K562 (cell line): Measurements from ENCODE around the gene MGAT4D. TPM values are rescaled to one million over a fixed set of nuclear protein-coding genes. Genes with fewer than 3 reads are reported as not detected.

ENCODE experiments used
- ATF1 ChIP-seq, 2 experiments: fragments of 450-650 bp in 1 of 2; IDR thresholded peaks; 2 replicates each; pipeline ENCODE4 v1.6.1; 2016; ENCODE audit warnings: missing compliant biosample characterization in 1 of 2, missing genetic modification characterization in 1 of 2
- CEBPG ChIP-seq, 3 experiments: fragments of 200-800 bp in 1 of 3; sonication (Bioruptor generic) in 1 of 3; sonication (generic) in 1 of 3; formaldehyde crosslinking in 1 of 3; IDR thresholded peaks in 2 of 3; conservative IDR thresholded peaks in 1 of 3; 2 replicates each; pipeline versions ENCODE4 v1.6.1 to v1.8.0; 2016 to 2022; ENCODE audit warnings: missing compliant biosample characterization in 2 of 3, missing genetic modification characterization in 2 of 3, mild to moderate bottlenecking in 1 of 3, missing genetic modification reagents in 1 of 3
- ELF2 ChIP-seq: fragments of 250-450 bp; sonication (Bioruptor Pico); IDR thresholded peaks from 2 replicates; pipeline ENCODE4 v1.5.0; 2021; ENCODE audit warnings: mild to moderate bottlenecking
- EP400 ChIP-seq: fragments of 450-650 bp; IDR thresholded peaks from 2 replicates; pipeline ENCODE4 v1.6.1; 2017; ENCODE audit warnings: antibody characterized with exemption, mild to moderate bottlenecking, moderate library complexity
- GABPB1 ChIP-seq: sonication (generic); formaldehyde crosslinking; IDR thresholded peaks from 2 replicates; pipeline ENCODE4 v1.8.0; 2022; ENCODE audit warnings: mild to moderate bottlenecking, missing genetic modification reagents
- NCOA2 ChIP-seq, 2 experiments: fragments of 450-650 bp; IDR thresholded peaks; 2 replicates each; pipeline ENCODE4 v1.6.1; 2018; ENCODE audit warnings: mild to moderate bottlenecking in 2 of 2, moderate library complexity in 1 of 2; ENCODE audit not compliant: partially characterized antibody in 2 of 2
- NEUROD1 ChIP-seq: fragments of 150-350 bp; IDR thresholded peaks from 2 replicates; pipeline ENCODE4 v1.6.1; 2014; ENCODE audit warnings: borderline replicate concordance, low read length, low read depth; ENCODE audit not compliant: partially characterized antibody
- POLR2G ChIP-seq: fragments of 200-400 bp; formaldehyde crosslinking; IDR thresholded peaks from 2 replicates; pipeline ENCODE4 v1.6.1; 2017; ENCODE audit warnings: low read depth, mild to moderate bottlenecking, antibody characterized with exemption, low read length, moderate library complexity
- SAFB2 ChIP-seq: fragments of 200-400 bp; formaldehyde crosslinking; IDR thresholded peaks from 2 replicates; pipeline ENCODE4 v1.6.1; 2018; ENCODE audit warnings: borderline replicate concordance, low read length, low read depth, moderate library complexity; ENCODE audit not compliant: severe bottlenecking
- SMAD3 ChIP-seq: fragments of 450-650 bp; formaldehyde crosslinking; conservative IDR thresholded peaks from 2 replicates; pipeline ENCODE4 v1.4.0; 2020; ENCODE audit warnings: mild to moderate bottlenecking
- U2AF1 ChIP-seq: fragments of 200-400 bp; formaldehyde crosslinking; optimal IDR thresholded peaks from 2 replicates; pipeline ENCODE3; 2017; ENCODE audit warnings: mild to moderate bottlenecking, low read depth, low read length, moderate library complexity
- ZHX1 ChIP-seq: fragments of 150-350 bp; conservative IDR thresholded peaks from 2 replicates; pipeline ENCODE4 v1.6.1; 2014; ENCODE audit warnings: low read length
- ZNF41 ChIP-seq: fragments of 250-450 bp; sonication (Bioruptor Pico); conservative IDR thresholded peaks from 2 replicates; pipeline ENCODE4 v1.4.0; 2020; ENCODE audit warnings: mild to moderate bottlenecking
- ZNF592 ChIP-seq: fragments of 450-650 bp; IDR thresholded peaks from 2 replicates; pipeline ENCODE4 v1.6.1; 2017; ENCODE audit warnings: antibody characterized with exemption, mild to moderate bottlenecking
- ZNF780A ChIP-seq: fragments of 250-450 bp; sonication (Bioruptor Pico); IDR thresholded peaks from 2 replicates; pipeline ENCODE4 v1.5.0; 2021; ENCODE audit warnings: mild to moderate bottlenecking
- polyA plus RNA-seq, 8 experiments: library from polyadenylated mRNA; depleted of rRNA in 4 of 8; stranded (reverse) in 5 of 8; unstranded in 3 of 8; fragments of >200 nt; fragmentation: Nextera tagmentation in 2 of 8; fragmentation: Illumina TruSeq in 1 of 8; extraction: Ambion mirVana in 2 of 8; extraction: Trizol in 1 of 8; gene quantifications; 2 replicates each; pipeline versions ENCODE4 v1.2.1 to v1.2.3, GENCODE V29; 2011 to 2014; ENCODE audit warnings: inconsistent platforms in 1 of 8, missing spikeins in 1 of 8
- total RNA-seq, 7 experiments: library from RNA; depleted of rRNA in 6 of 7; stranded (reverse); fragments of >200 nt in 6 of 7; fragmentation: Illumina TruSeq in 2 of 7; extraction: Trizol in 2 of 7; gene quantifications; 2 replicates each; pipeline versions ENCODE4 v1.2.1 to v1.2.3, GENCODE V29; 2011 to 2021; ENCODE audit warnings: low replicate concordance in 1 of 7
- TF ChIP-seq, protein P1 (sequence below), 2 experiments: fragments of 200-800 bp in 1 of 2; sonication (Bioruptor generic) in 1 of 2; sonication (generic) in 1 of 2; formaldehyde crosslinking in 1 of 2; IDR thresholded peaks in 1 of 2; conservative IDR thresholded peaks in 1 of 2; 2 replicates each; pipeline versions ENCODE4 v1.5.0 to v1.6.1; 2016 to 2020; ENCODE audit warnings: missing compliant biosample characterization in 1 of 2, missing genetic modification characterization in 1 of 2, missing genetic modification reagents in 1 of 2

Gene MGAT4D
- total and polyA plus RNA-seq, 9 of the 15 experiments (the other 6 are each of a cell fraction or from before 2014, with no cell fraction given): not detected

DNA sequence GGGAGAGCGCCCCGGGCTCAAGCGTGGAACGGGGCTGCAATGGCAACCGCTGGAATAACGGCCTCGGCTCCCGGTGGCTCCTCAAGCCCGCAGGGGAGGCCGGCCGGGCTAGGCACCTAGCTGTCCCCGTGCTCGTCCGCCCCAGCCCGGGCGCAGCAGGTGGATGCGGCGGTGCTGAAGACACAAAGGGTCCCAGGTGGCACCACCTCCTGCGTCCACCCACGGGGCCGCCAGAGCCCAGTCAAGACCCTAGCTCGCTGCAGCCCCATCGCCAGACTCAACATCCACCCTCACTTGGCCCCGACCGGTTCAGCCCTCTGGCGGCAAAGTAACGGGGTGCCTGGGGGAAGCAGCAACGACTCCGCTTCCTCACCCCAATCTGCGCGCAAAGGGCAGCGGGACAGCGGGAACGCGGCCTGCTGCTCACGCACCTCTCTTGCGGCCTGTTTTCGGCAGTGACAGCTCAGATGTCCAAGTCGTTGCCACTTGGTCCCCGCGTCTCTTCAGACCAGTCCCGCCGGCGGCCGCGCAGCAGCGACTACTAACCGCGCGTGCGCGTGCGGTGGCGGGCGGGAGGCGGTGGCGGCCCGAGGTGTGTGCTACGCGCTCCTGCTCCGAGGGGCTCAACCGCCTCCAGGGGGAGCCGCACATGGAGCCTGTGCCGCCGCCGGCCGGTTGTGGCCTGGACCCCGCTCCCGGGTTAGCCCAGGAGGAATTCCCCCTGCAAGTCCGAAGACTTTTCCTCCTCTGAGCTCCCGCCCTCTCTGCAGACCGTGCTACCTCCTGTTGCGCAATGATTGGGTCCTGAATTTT, 70.8 kb downstream of the MGAT4D start, which contains the start of gene CLGN (continued):
- TF ChIP-seq SMAD3 (CRISPR knock-in tag) (no peak), ZHX1 (no peak), CEBPG (CRISPR knock-in tag; IDR thresholded peaks at IDR 0.05) (peak; percentile 95), CEBPG (tag; conservative IDR thresholded peaks at IDR 0.05 in 1 of 2, IDR thresholded peaks at IDR 0.05 in 1 of 2) (peak in 1 of 2 experiments; percentile 100; a peak in 2 of 4 replicates), SAFB2 (no peak), GABPB1 (peak; percentile 46; the same call in 1 of the 2 replicates), NCOA2 (IDR thresholded peaks at IDR 0.05; ENCODE audit: partially characterized antibody in 2 of 2) (no peak), ZNF592 (0 out of 2 replicates have a peak, but pooled peaks have one; percentile 43), ELF2 (CRISPR knock-in tag) (no peak), POLR2G (peak; percentile 84), ZNF41 (CRISPR knock-in tag) (0 out of 2 replicates have a peak, but pooled peaks have one; percentile 29), ZNF780A (CRISPR knock-in tag) (no peak), U2AF1 (no peak), NEUROD1 (no peak), EP400 (peak; percentile 51; the same call in 1 of the 2 replicates), ATF1 (CRISPR knock-in tag; IDR thresholded peaks at IDR 0.05) (no peak), ATF1 (tag; IDR thresholded peaks at IDR 0.05) (peak; percentile 38)
- TF ChIP-seq, protein P1, sequence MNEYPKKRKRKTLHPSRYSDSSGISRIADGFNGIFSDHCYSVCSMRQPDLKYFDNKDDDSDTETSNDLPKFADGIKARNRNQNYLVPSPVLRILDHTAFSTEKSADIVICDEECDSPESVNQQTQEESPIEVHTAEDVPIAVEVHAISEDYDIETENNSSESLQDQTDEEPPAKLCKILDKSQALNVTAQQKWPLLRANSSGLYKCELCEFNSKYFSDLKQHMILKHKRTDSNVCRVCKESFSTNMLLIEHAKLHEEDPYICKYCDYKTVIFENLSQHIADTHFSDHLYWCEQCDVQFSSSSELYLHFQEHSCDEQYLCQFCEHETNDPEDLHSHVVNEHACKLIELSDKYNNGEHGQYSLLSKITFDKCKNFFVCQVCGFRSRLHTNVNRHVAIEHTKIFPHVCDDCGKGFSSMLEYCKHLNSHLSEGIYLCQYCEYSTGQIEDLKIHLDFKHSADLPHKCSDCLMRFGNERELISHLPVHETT (CRISPR knock-in tag; conservative IDR thresholded peaks at IDR 0.05 in 1 of 2, IDR thresholded peaks at IDR 0.05 in 1 of 2): 0 out of 4 replicates have a peak, but pooled peaks of 1 of the 2 experiments have one; percentile 55
